Ascending aorta (tissue), 2 donors: Measurements from ENCODE around the gene TBL3. TPM values are rescaled to one million over a fixed set of nuclear protein-coding genes. Genes with fewer than 3 reads are reported as not detected.
A peak's percentile ranks its signal among the peaks of the same experiment; 100 is the strongest.

Experiments
- DNase-seq, 2 donors: peaks; one replicate each; pipeline ENCODE4 v3.0.0-alpha.2; 2019; ENCODE audit warnings: low spot score in 2 of 2
- H3K27ac ChIP-seq, 2 donors: fragments of 200-600 bp; sonication (generic); one replicate each; pipeline ENCODE4 v1.5.1; 2016 to 2017; ENCODE audit warnings: mild to moderate bottlenecking in 1 of 2
- H3K27me3 ChIP-seq: fragments of 200-600 bp; sonication (generic); one replicate; pipeline ENCODE4 v1.5.1; 2017
- H3K36me3 ChIP-seq, 2 donors: fragments of 200-600 bp; sonication (generic); one replicate each; pipeline ENCODE4 v1.5.1; 2016
- H3K4me1 ChIP-seq, 2 donors: fragments of 200-600 bp; sonication (generic); one replicate each; pipeline ENCODE4 v1.5.1; 2016 to 2017; ENCODE audit warnings: mild to moderate bottlenecking in 1 of 2
- H3K4me3 ChIP-seq, 2 donors: fragments of 200-600 bp; sonication (generic); one replicate each; pipeline ENCODE4 v1.5.1; 2016 to 2017; ENCODE audit warnings: mild to moderate bottlenecking in 1 of 2
- H3K9me3 ChIP-seq, 2 donors: fragments of 200-600 bp; sonication (generic); one replicate each; pipeline ENCODE4 v1.5.1; 2016
- intact Hi-C: fragments of 100-400 bp; cut with DNase I; formaldehyde crosslinking; loops from one replicate; pipeline ENCODE4 v1.15.1; 2023
- total RNA-seq: library from RNA; depleted of rRNA; stranded (reverse); fragments of >200 nt; gene quantifications from one replicate; pipeline ENCODE4 v1.1.0, GENCODE V29; 2016
- TF ChIP-seq, protein P1 (sequence below), 3 experiments: fragments of 200-600 bp in 2 of 3; fragments of 450-650 bp in 1 of 3; sonication (generic) in 2 of 3; IDR thresholded peaks; one replicate each; pipeline ENCODE4 v1.5.1; 2016 to 2019; ENCODE audit warnings: antibody characterized with exemption in 3 of 3, mild to moderate bottlenecking in 1 of 3, moderate library complexity in 1 of 3

The TBL3 gene
- total RNA-seq, 1 donor from 2014 or later = 55.7 TPM

DNA sequence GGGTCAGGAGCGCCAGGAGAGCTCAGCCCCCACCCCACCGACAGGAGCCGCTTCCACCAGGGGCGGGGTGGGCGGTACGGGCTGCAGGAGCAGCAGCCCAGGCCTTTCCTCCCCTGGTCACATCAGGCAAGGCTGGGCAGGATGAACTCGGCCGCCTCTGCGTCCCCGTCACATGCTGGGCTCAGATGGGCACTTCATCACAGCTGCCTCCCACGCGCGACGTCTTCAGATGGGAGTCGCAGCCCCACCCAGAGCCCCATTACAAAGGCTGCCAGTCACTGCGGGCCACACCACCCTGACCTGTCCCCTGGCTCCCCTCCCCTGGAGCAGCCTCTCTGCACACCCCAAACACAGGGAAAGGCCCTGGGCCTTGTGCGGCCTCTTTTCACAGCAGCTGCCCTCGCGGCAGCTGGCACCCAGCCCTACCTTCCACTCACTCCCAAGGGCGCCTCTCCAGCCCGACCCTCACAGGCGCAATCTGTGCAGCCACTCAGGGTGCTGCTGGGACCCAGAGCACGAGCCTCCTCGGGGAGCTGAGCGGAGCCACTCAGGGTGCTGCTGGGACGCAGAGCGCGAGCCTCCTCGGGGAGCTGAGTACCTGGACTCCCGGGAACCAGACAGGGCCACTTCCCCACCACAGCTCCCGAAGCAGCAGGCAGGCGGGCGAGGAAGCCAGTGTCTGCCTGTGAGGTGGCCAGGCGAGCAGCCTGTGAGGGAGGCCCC lies 33.1 kb downstream of the TBL3 start:
- Histone ChIP-seq H3K27ac (no peak overlapping the region), H3K9me3 (no peaks in the 10 kb centered on the region), H3K27me3 (no peaks in the 10 kb centered on the region), H3K4me3 (no peak overlapping the region), H3K36me3 (peaks cover 32 to 35% of the 10 kb centered on the region in 2 donors), H3K4me1 (peaks cover 17 to 28% of the 10 kb centered on the region in 2 donors)
- intact Hi-C loops = no loop called here
- DNase-seq = no peak
- TF ChIP-seq, protein P1, sequence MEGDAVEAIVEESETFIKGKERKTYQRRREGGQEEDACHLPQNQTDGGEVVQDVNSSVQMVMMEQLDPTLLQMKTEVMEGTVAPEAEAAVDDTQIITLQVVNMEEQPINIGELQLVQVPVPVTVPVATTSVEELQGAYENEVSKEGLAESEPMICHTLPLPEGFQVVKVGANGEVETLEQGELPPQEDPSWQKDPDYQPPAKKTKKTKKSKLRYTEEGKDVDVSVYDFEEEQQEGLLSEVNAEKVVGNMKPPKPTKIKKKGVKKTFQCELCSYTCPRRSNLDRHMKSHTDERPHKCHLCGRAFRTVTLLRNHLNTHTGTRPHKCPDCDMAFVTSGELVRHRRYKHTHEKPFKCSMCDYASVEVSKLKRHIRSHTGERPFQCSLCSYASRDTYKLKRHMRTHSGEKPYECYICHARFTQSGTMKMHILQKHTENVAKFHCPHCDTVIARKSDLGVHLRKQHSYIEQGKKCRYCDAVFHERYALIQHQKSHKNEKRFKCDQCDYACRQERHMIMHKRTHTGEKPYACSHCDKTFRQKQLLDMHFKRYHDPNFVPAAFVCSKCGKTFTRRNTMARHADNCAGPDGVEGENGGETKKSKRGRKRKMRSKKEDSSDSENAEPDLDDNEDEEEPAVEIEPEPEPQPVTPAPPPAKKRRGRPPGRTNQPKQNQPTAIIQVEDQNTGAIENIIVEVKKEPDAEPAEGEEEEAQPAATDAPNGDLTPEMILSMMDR (IDR thresholded peaks at IDR 0.05) = no peak

GRCh38 chr16:2005646-2006045 lies 33.8 kb downstream of the TBL3 start:
- Histone ChIP-seq H3K9me3 (no peaks in the 10 kb centered on the region), H3K27me3 (no peaks in the 10 kb centered on the region), H3K36me3 (peaks cover 27 to 28% of the 10 kb centered on the region in 2 donors), H3K4me1 (peaks cover 23 to 34% of the 10 kb centered on the region in 2 donors), H3K4me3 (no peak overlapping the region), H3K27ac (no peak overlapping the region)
- intact Hi-C loops = no loop called here
- no peak for DNase-seq
- TF ChIP-seq, protein P1 (IDR thresholded peaks at IDR 0.05) = no peak

- Histone ChIP-seq H3K36me3 (peaks cover 21% of the 10 kb centered on the region in 2 donors), H3K4me1 (peaks cover 23 to 34% of the 10 kb centered on the region in 2 donors), H3K27ac (no peak overlapping the region), H3K27me3 (no peaks in the 10 kb centered on the region), H3K4me3 (no peak overlapping the region), H3K9me3 (no peaks in the 10 kb centered on the region)
- TF ChIP-seq, protein P1 (IDR thresholded peaks at IDR 0.05) = no peak
- intact Hi-C loops = no loop called here
- DNase-seq = no peak
Measured at GRCh38 chr16:2006317-2006716, 34.5 kb downstream of the TBL3 start.

DNA sequence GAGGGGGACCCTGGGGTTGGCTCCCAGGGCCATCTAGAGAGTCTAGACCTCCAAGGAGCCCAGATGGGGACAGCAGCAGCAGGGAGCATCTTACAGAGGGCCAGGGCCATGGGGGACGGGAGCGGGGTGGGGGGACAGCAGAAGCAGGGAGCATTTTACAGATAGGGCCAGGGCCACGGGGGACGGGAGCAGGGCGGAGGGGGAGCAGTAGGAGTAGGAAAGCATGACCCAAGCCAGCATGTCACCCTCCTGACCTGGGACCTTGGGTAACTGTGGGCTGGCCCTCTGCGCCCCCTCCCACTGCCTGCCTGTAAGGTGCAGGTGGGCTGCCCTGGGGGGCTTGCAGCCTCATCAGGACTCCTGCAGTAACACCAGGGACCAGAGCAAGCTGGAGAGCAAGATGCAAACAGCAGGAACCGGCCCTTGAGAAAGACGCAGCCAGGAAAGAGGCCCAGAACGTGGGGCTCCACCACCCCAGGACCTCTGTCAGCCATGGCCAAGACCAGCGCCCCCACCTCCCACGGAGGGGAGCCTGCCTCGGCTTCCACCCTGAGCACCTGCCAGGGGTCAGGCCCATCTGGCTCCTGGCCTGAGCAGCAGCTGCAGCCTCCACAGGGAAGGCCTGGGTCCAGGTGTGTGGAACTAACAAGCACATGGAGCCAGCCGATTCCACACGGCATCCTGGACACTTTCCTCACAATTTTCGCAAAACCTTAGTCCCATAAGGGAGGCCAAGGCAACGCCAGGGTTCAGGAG lies 35.4 kb downstream of the TBL3 start:
- H3K4me3 ChIP-seq = peak overlapping the region in 1 of 2 donors; percentile 75
- H3K27ac ChIP-seq = no peak overlapping the region
- no peaks in the 10 kb centered on the region for H3K27me3 ChIP-seq
- intact Hi-C loops = no loop called here
- no peak for DNase-seq
- peaks cover 23 to 34% of the 10 kb centered on the region in 2 donors for H3K4me1 ChIP-seq
- no peaks in the 10 kb centered on the region for H3K9me3 ChIP-seq
- TF ChIP-seq, protein P1 (IDR thresholded peaks at IDR 0.05) = no peak
- H3K36me3 ChIP-seq = peaks cover 12% of the 10 kb centered on the region in 2 donors

DNA sequence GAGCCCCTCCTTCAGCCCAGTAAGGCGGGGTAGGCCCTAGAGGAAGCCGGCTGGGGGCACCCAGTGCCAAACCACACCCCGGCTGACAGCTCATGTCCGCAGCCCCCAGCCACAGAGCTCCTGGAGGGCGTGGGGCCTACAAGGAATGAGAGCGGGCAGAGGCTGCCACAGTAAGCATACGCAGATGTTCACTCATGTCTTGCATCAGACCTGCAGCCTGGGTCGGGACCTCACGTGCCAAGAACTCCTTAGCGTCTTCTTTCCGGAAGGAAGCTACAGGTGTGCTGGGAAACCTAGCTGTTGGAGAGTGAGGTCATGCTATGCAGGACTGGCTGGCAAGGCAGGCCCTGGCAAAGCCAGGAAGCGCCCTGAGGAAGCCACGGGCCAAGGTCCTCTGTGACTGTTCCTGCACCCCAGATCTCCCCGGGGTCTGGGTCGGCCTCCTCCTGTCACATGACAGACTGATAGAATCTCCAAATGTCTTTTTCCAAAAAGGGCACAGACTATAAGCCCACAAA lies 36.2 kb downstream of the TBL3 start:
- Histone ChIP-seq H3K4me3 (peak overlapping the region; percentile 75 to 94), H3K9me3 (no peaks in the 10 kb centered on the region), H3K27me3 (no peaks in the 10 kb centered on the region), H3K4me1 (peaks cover 23 to 34% of the 10 kb centered on the region in 2 donors), H3K36me3 (peaks cover 4% of the 10 kb centered on the region in 2 donors), H3K27ac (no peak overlapping the region)
- intact Hi-C loops = no loop called here
- TF ChIP-seq, protein P1 (IDR thresholded peaks at IDR 0.05) = no peak
- DNase-seq = no peak
